Measurements from ENCODE around the gene LRRC51.

LRRC51 gene

DNA sequence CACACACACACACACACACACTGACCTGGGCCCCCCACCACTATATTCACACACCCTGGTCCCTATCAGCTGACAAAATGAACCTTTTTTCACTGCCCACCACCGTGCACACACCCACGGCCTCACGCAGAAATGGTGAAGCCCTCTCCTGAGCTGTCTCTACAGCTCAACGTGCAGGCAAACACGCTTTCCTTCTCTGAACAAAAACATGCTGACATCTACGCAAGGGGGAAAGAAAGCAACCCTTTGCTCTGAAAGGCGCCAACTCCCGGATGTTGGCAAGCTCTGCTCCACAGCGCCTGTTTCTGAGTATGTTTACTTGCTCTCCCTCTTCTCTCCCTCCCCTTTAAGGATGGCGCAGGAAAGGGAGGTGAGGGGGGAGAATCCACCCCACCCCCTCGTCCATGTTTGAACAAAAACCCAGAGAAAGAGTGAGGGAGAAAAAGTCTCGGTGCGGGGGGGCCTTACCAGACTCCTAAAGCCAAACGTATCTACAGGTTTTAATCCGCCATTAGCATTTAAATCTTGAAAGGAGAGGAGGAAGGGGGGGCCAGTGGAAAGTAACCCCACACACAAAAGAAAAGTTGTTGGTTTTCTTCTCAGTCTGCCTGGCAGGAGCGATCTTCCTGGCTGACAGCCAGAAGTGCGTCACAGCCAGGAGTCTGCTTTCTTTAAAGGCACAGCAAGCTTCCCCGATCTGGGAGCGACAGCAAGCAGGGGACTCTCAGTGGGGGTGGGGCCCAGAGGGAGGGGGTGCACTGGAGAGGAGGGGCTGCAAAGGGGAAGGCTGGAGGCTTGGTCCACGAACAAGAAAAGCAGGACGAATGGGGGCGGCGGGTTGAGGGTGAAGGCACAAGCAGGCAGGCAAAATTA is 39.9 kb upstream of the LRRC51 start:
- DNase-seq (ENCODE audit: extremely low read depth, low read depth) = peak; percentile 90
- TF ChIP-seq, protein P1, sequence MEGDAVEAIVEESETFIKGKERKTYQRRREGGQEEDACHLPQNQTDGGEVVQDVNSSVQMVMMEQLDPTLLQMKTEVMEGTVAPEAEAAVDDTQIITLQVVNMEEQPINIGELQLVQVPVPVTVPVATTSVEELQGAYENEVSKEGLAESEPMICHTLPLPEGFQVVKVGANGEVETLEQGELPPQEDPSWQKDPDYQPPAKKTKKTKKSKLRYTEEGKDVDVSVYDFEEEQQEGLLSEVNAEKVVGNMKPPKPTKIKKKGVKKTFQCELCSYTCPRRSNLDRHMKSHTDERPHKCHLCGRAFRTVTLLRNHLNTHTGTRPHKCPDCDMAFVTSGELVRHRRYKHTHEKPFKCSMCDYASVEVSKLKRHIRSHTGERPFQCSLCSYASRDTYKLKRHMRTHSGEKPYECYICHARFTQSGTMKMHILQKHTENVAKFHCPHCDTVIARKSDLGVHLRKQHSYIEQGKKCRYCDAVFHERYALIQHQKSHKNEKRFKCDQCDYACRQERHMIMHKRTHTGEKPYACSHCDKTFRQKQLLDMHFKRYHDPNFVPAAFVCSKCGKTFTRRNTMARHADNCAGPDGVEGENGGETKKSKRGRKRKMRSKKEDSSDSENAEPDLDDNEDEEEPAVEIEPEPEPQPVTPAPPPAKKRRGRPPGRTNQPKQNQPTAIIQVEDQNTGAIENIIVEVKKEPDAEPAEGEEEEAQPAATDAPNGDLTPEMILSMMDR (IDR thresholded peaks at IDR 0.05; ENCODE audit: low read depth, low read length) = no peak

DNA sequence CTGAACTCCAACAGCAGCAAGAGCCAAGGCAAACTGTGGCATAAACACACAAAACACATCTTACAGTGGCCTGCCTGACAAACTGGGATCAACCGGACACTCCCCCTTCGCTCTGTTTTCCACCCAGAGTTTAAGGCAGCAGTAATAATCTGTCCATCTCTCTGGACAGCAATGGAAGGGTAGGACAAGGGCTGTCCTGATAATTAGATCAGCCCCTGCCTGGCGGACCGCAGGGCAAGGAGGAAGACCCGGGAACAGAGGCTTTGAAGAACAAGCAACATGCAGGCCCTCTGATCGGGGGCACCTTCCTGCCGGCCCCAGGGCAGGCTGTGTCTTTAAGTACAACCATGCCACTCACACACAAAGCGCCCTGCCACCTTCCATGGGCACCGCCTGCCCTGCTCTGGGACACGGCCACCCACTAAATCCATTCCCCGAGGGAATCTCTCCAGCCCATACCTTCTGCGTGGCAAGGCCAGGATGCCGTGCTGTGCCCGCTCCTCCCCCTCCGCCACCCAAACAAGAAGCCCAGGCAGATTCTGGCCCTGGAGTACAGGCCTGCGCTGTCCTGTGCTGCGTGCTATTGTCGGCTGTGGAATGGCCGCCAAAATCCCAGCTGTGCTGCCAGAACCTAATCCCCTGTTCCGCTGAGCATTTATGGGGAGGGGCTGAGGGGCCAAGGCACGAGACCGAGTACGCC is 39.1 kb upstream of the LRRC51 start:
- TF ChIP-seq, protein P1 (IDR thresholded peaks at IDR 0.05; ENCODE audit: low read depth, low read length) = no peak
- DNase-seq (ENCODE audit: extremely low read depth, low read depth) = peak; percentile 71

DNA sequence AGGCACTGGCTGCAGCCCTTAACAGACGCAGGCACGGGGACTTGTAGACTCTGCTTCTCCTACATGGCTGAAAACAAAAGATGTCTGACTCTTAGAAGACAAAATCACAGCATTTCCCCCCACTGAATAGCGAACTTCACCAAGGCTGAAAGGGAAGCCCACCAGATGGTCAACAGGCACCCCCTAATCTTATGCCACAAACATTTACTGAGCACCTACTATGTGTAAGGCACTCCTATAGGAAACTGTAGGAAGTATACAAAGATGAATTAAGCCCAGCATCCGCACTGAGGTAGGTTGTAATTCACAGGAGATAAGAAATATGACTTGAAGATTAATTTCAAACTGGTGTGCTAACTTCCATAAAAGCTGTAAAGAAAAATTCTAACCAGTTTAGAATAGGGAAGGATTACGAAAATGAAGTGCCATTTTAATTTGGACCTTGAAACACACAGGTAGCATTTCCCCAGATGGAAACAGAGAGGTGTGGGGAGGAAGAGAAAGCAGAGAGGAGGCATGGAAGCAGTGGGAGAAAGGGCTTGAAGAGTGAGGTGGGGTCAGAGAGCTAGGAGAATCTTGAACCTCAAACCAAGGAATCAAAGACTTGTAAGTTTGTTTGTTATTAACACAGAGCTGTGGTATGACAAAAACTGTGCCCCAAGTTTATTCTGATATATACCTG is 38.4 kb upstream of the LRRC51 start:
- DNase-seq (ENCODE audit: extremely low read depth, low read depth) = no peak
- TF ChIP-seq, protein P1 (IDR thresholded peaks at IDR 0.05; ENCODE audit: low read depth, low read length) = no peak

DNA sequence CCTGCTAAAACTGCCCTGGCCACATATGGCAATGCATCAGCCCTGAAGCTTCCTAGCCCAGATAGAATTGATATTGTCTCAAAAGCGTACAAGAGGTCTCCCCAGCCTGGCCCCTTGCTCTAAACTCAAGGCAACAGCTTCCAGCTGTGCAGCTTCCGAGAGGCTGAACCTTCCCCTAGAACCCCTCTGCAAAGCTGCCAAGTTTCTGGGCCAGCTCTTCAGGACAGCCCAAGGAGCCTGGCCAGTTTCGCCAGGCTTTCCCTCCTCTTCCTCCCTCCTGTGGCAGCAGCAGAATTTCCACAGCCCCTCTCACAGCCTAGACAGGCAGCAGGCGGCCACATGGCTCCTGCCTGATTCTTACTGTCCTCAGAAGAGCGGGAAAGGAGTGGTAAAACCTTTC is 34.8 kb upstream of the LRRC51 start:
- DNase-seq (ENCODE audit: extremely low read depth, low read depth) = no peak
- TF ChIP-seq, protein P1 (IDR thresholded peaks at IDR 0.05; ENCODE audit: low read depth, low read length) = no peak

DNA sequence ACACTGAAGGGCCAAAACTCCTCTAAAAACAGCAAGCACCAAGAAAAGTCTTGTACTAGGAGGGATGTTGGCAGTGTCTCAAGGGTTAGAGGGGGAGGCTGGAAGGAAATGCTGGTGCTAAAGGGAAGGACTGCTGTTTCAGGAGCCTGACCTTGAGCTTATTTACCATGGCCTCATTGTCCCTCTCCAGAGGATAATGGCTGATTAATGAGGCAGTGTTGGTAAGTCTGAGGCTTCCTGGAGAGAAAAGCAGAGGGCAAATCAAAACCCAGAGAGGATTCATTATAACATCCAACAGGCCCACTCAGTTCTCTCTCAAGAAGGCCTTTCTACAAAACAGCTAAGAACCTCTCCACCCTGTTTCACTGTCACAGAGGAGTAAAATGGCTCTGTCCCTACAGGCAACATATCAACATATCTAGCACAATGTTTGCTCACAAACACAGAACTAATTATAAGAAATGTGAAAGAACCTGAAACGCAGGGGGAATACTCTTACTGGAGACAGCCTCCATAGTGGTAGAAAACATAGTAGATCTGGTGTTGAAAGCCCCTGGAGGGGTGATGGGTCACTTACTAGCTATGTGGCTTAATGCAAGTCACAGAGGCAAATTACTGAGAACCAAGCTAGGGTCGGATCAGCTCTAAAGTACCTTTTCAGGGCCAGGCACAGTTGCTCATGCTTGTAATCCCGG is 31.7 kb upstream of the LRRC51 start:
- no peak for DNase-seq (ENCODE audit: extremely low read depth, low read depth)
- TF ChIP-seq, protein P1 (IDR thresholded peaks at IDR 0.05; ENCODE audit: low read depth, low read length) = no peak

DNA sequence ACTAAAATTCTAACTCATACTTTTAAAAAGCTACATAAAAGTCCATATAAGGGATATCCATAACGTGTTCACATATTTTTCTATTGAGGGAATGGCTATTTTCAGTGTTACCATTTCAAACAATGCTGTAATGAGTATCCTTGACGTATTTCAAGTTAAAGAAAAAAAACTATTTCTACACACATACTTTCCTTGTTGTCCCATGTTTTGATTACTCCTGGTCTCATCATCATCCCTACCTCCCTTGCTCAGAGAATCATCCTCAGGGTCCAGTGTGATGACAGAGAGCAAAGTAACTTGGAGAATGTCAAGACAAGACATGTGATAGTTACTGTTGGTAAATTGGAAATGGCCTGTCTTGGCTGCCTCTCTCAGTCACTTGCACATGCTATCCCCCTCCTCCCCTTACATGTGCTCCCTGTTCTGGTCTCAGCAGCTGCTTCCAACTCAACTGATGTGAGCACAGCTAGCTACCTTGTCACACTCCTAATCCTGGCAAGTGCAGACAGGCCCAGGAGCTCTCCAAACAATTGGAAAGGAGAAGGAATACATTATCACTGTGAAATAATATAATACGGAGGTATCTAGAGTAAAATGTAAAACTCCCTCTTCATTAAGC is 22.1 kb upstream of the LRRC51 start:
- DNase-seq (ENCODE audit: extremely low read depth, low read depth) = no peak
- TF ChIP-seq, protein P1 (IDR thresholded peaks at IDR 0.05; ENCODE audit: low read depth, low read length) = no peak

Measured in AG09319 (cell line).